CD14-positive monocyte (primary cell): ENCODE data around the gene TANGO6. TPM values are rescaled to one million over a fixed set of nuclear protein-coding genes. Genes with fewer than 3 reads are reported as not detected.

Source experiments
- DNase-seq, 3 donors: peaks; one replicate each; pipeline ENCODE4 v3.0.0-alpha.2; 2011 to 2022
- H2AFZ ChIP-seq: 2 replicates; pipeline ENCODE4 v1.6.0; 2012; ENCODE audit warnings: mild to moderate bottlenecking, low read depth, low read length, inconsistent platforms; ENCODE audit not compliant: insufficient read depth, poor library complexity, severe bottlenecking
- H3K27ac ChIP-seq, 2 donors: 1 replicate in 1 of 2; 2 replicates in 1 of 2; pipeline ENCODE4 v1.5.1; 2012 to 2013; ENCODE audit warnings: low read length in 2 of 2, control low read depth in 1 of 2, inconsistent platforms in 1 of 2, low read depth in 1 of 2, mild to moderate bottlenecking in 1 of 2
- H3K27me3 ChIP-seq, 2 donors: one replicate each; pipeline versions ENCODE4 v1.6.0 to v1.6.1; 2011 to 2013; ENCODE audit warnings: low read length in 2 of 2; ENCODE audit not compliant: control insufficient read depth in 2 of 2, insufficient read depth in 2 of 2
- H3K36me3 ChIP-seq, 2 donors: replicated peaks in 1 of 2; 1 replicate in 1 of 2; 2 replicates in 1 of 2; pipeline versions ENCODE4 v1.5.1 to v1.6.1; 2012 to 2013; ENCODE audit warnings: low read length in 2 of 2, control low read depth in 1 of 2, inconsistent platforms in 1 of 2, mild to moderate bottlenecking in 1 of 2; ENCODE audit not compliant: insufficient read depth in 2 of 2, control insufficient read depth in 1 of 2
- H3K4me1 ChIP-seq, 2 donors: 1 replicate in 1 of 2; 2 replicates in 1 of 2; pipeline versions ENCODE4 v1.5.1 to v1.6.1; 2012 to 2013; ENCODE audit warnings: low read length in 2 of 2, control low read depth in 1 of 2, inconsistent platforms in 1 of 2, mild to moderate bottlenecking in 1 of 2, moderate library complexity in 1 of 2; ENCODE audit not compliant: insufficient read depth in 2 of 2, control insufficient read depth in 1 of 2
- H3K4me2 ChIP-seq: replicated peaks from 2 replicates; pipeline ENCODE3; 2012; ENCODE audit warnings: low read length, moderate library complexity, mild to moderate bottlenecking; ENCODE audit not compliant: poor library complexity, severe bottlenecking; ENCODE audit errors: extremely low read depth
- H3K4me3 ChIP-seq, 3 experiments: fragments of 200-600 bp in 1 of 3; sonication (generic) in 1 of 3; replicated peaks in 1 of 3; 1 replicate in 2 of 3; 2 replicates in 1 of 3; pipeline ENCODE4 v1.5.1; 2011 to 2013; ENCODE audit warnings: low read length in 3 of 3, mild to moderate bottlenecking in 3 of 3, control low read depth in 2 of 3, low read depth in 2 of 3, inconsistent platforms in 1 of 3, moderate library complexity in 1 of 3
- H3K79me2 ChIP-seq: 2 replicates; pipeline ENCODE4 v1.6.0; 2012; ENCODE audit warnings: mild to moderate bottlenecking, control low read depth, inconsistent platforms, low read length, moderate library complexity; ENCODE audit not compliant: insufficient read depth
- H3K9ac ChIP-seq: 2 replicates; pipeline ENCODE4 v1.6.0; 2017; ENCODE audit warnings: low read length, mild to moderate bottlenecking; ENCODE audit not compliant: insufficient read depth, poor library complexity, severe bottlenecking
- H3K9me3 ChIP-seq, 2 donors: replicated peaks in 1 of 2; 1 replicate in 1 of 2; 2 replicates in 1 of 2; pipeline versions ENCODE4 v1.5.1 to v1.6.1; 2012 to 2013; ENCODE audit warnings: low read length in 2 of 2, control low read depth in 1 of 2; ENCODE audit not compliant: control insufficient read depth in 1 of 2, insufficient read depth in 1 of 2
- H4K20me1 ChIP-seq: 2 replicates; pipeline ENCODE4 v1.6.0; 2012; ENCODE audit warnings: mild to moderate bottlenecking, low read length, control low read depth, moderate library complexity; ENCODE audit not compliant: insufficient read depth
- H3K27ac Mint-ChIP-seq, 7 donors: one replicate each; pipeline ENCODE4 v1.8.0; 2020; ENCODE audit warnings: mild to moderate bottlenecking in 7 of 7, mixed read lengths in 7 of 7, moderate library complexity in 6 of 7, inconsistent platforms in 2 of 7
- H3K27me3 Mint-ChIP-seq, 3 donors: one replicate each; pipeline ENCODE4 v1.8.0; 2021 to 2022; ENCODE audit warnings: low read depth in 3 of 3, mild to moderate bottlenecking in 3 of 3, mixed read lengths in 3 of 3, moderate library complexity in 3 of 3, inconsistent platforms in 1 of 3
- H3K36me3 Mint-ChIP-seq, 2 donors: one replicate each; pipeline ENCODE4 v1.8.0; 2020; ENCODE audit warnings: mixed read lengths in 2 of 2, inconsistent platforms in 1 of 2, mild to moderate bottlenecking in 1 of 2
- H3K4me1 Mint-ChIP-seq: one replicate; pipeline ENCODE4 v1.8.0; 2020; ENCODE audit warnings: mild to moderate bottlenecking, mixed read lengths
- H3K4me3 Mint-ChIP-seq, 2 donors: one replicate each; pipeline ENCODE4 v1.8.0; 2020; ENCODE audit warnings: mild to moderate bottlenecking in 2 of 2, mixed read lengths in 2 of 2, moderate library complexity in 1 of 2
- H3K9me3 Mint-ChIP-seq, 7 donors: one replicate each; pipeline ENCODE4 v1.8.0; 2020 to 2022; ENCODE audit warnings: mixed read lengths in 7 of 7, mild to moderate bottlenecking in 6 of 7, moderate library complexity in 6 of 7, inconsistent platforms in 2 of 7
- WGBS: methylation state at CpG from one replicate; pipeline ENCODE4 v1.1.5; 2013; ENCODE audit warnings: missing lambda C conversion rate; ENCODE audit not compliant: insufficient coverage; 5-methylcytosine and 5-hydroxymethylcytosine counted together
- intact Hi-C, 2 donors: fragments of 100-400 bp; cut with micrococcal nuclease; formaldehyde crosslinking; loops; one replicate each; pipeline versions ENCODE4 v1.15.0 to v1.15.1; 2023
- polyA plus RNA-seq, 3 donors: library from polyadenylated mRNA; depleted of rRNA in 1 of 3; unstranded in 2 of 3; stranded (reverse) in 1 of 3; fragments of 300-500 nt in 2 of 3; fragments of >200 nt in 1 of 3; fragmentation: Illumina TruSeq in 2 of 3; gene quantifications; 1 replicate in 2 of 3; 2 replicates in 1 of 3; pipeline ENCODE4 v1.2.3, GENCODE V29; 2012 to 2021
- TF ChIP-seq, protein P1 (sequence below): fragments of 200-600 bp; IDR thresholded peaks from one replicate; pipeline ENCODE4 v1.8.0; 2022; ENCODE audit warnings: antibody characterized with exemption, mild to moderate bottlenecking

The TANGO6 gene
- polyA plus RNA-seq, 3 donors, result 6.5 to 8.1 (median 7.3) TPM

DNA sequence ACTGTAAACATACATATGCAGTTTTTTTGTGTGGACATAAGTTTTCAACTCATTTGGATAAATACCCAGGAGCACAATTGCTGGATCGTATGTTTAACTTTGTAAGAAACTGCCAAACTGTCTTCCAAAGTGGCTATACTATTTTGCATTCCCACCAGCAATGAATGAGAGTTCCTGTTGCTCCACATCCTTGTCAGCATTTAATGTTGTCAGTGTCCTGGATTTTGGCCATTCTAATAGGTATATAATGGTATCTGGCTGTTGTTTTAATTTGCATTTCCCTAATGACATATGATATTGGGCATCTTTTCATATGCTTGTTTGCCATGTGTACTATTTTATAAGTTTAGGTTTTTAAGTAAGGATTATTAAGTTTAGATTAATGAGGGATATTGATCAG, 14.1 kb downstream of the TANGO6 start:
- DNase-seq, result no peak
- Histone ChIP-seq H3K4me2 (no peak overlapping the region), H3K36me3 (peaks cover 19 to 34% of the 10 kb centered on the region in 2 donors), H3K27me3 (no peaks in the 10 kb centered on the region), H2AFZ (no peak overlapping the region), H3K27ac (no peak overlapping the region), H3K9ac (no peak overlapping the region), H4K20me1 (peaks cover 54% of the 10 kb centered on the region), H3K4me3 (no peak overlapping the region), H3K79me2 (peaks cover 13% of the 10 kb centered on the region), H3K9me3 (no peaks in the 10 kb centered on the region), H3K4me1 (no peaks in the 10 kb centered on the region)
- TF ChIP-seq, protein P1, sequence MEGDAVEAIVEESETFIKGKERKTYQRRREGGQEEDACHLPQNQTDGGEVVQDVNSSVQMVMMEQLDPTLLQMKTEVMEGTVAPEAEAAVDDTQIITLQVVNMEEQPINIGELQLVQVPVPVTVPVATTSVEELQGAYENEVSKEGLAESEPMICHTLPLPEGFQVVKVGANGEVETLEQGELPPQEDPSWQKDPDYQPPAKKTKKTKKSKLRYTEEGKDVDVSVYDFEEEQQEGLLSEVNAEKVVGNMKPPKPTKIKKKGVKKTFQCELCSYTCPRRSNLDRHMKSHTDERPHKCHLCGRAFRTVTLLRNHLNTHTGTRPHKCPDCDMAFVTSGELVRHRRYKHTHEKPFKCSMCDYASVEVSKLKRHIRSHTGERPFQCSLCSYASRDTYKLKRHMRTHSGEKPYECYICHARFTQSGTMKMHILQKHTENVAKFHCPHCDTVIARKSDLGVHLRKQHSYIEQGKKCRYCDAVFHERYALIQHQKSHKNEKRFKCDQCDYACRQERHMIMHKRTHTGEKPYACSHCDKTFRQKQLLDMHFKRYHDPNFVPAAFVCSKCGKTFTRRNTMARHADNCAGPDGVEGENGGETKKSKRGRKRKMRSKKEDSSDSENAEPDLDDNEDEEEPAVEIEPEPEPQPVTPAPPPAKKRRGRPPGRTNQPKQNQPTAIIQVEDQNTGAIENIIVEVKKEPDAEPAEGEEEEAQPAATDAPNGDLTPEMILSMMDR, result no peak
- Mint-ChIP-seq H3K27ac (no peak overlapping the region), H3K27me3 (peaks cover 2 to 13% (median 3%) of the 10 kb centered on the region in 3 donors), H3K4me3 (no peak overlapping the region), H3K4me1 (peaks cover 8% of the 10 kb centered on the region), H3K36me3 (peaks cover 27 to 36% of the 10 kb centered on the region in 2 donors), H3K9me3 (peaks cover 0 to 6% (median 0%) of the 10 kb centered on the region in 7 donors)
- no CpG with 5 or more reads among the region's 1 CpG for WGBS
- intact Hi-C loops, result no loop called here

DNA sequence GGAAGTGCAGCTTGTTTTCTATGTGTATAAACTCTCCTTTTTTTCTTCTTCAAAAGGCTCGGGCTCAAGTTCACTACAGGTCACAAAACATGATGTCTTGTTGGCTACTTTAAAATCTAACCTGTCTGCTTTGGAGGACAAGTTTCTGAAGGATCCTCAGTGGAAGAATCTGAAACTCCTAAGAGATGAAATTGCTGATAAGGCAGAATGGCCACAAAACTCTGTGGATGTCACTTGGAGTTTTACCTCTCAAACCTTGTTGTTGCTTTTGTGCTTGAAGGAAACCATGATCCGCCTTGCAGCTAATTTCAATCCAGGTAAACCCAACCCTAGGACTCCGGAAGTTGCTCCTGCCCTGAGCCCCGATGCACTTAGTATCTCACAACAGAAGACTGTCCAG, 16.5 kb downstream of the TANGO6 start:
- no peaks in the 10 kb centered on the region for H3K4me1 ChIP-seq
- peaks cover 30 to 50% of the 10 kb centered on the region in 2 donors for H3K36me3 ChIP-seq
- H3K79me2 ChIP-seq, result peaks cover 3% of the 10 kb centered on the region
- no peak overlapping the region for H3K4me2 ChIP-seq
- no peaks in the 10 kb centered on the region for H3K9me3 ChIP-seq
- TF ChIP-seq, protein P1, result no peak
- Mint-ChIP-seq H3K4me3 (no peak overlapping the region), H3K4me1 (peaks cover 8% of the 10 kb centered on the region), H3K36me3 (peaks cover 44 to 47% of the 10 kb centered on the region in 2 donors), H3K27ac (no peak overlapping the region), H3K9me3 (peaks cover 0 to 6% (median 0%) of the 10 kb centered on the region in 7 donors), H3K27me3 (peaks cover 2 to 9% (median 3%) of the 10 kb centered on the region in 3 donors)
- no peak overlapping the region for H3K9ac ChIP-seq
- H4K20me1 ChIP-seq, result peaks cover 33% of the 10 kb centered on the region
- no peak overlapping the region for H2AFZ ChIP-seq
- WGBS, result no CpG with 5 or more reads among the region's 4 CpGs
- intact Hi-C loops, result no loop called here
- no peaks in the 10 kb centered on the region for H3K27me3 ChIP-seq
- H3K27ac ChIP-seq, result no peak overlapping the region
- H3K4me3 ChIP-seq, result no peak overlapping the region
- no peak for DNase-seq
